ENCODE data around the gene RCOR3.

- no peak for TF ChIP-seq POLR2AphosphoS5 (IDR thresholded peaks at IDR 0.05; ENCODE audit: low read depth, low read length)
- no peak for TF ChIP-seq POLR2A (IDR thresholded peaks at IDR 0.05; ENCODE audit: low read depth, low read length)
These were observed 22.8 kb downstream of the RCOR3 start for GRCh38 chr1:211282023-211282373.
